ENCODE data around the gene P2RY10.

Gene P2RY10, protein sequence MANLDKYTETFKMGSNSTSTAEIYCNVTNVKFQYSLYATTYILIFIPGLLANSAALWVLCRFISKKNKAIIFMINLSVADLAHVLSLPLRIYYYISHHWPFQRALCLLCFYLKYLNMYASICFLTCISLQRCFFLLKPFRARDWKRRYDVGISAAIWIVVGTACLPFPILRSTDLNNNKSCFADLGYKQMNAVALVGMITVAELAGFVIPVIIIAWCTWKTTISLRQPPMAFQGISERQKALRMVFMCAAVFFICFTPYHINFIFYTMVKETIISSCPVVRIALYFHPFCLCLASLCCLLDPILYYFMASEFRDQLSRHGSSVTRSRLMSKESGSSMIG

GRCh38 chrX:78945186-78945912 lies at the start of gene P2RY10:
Gene P2RY10, plus strand, starts transcription at chrX:78945391. Its CDS starts 15,130 bp downstream, at chrX:78960521.
- no peak within 1 kb of the TSS for H3K4me3 ChIP-seq (replicated peaks; ENCODE audit: low read depth, low read length)
- no peak for DNase-seq (ENCODE audit: extremely low read depth, low read depth)
- no peak for TF ChIP-seq CTCF (IDR thresholded peaks at IDR 0.05; ENCODE audit: low read depth, low read length, missing control alignments)

DNA sequence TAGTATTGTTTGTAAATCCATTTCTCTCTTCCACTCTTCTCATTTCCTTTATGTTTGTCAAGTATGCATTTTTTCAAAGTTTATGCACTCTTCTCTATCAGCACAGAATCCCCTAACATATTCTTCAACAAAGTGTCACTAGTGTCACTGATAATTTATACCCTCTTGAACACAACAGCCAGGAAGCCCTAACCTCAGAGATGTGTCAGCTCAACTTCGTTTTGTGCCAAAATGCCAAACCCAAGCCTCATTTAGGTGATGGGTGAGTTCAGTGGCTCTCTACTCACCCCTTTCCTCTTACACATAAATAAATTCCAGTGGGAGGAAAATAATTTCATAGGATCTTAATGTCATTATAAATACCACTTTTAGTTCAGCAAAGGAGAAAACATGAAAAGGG lies 22.4 kb upstream of the P2RY10 start:
- no peak for TF ChIP-seq CTCF (IDR thresholded peaks at IDR 0.05; ENCODE audit: low read depth, low read length, missing control alignments)
- no peak for DNase-seq (ENCODE audit: extremely low read depth, low read depth)
- no peak overlapping the region for H3K4me3 ChIP-seq (replicated peaks; ENCODE audit: low read depth, low read length)

- TF ChIP-seq CTCF (IDR thresholded peaks at IDR 0.05; ENCODE audit: low read depth, low read length, missing control alignments): no peak
- no peak overlapping the region for H3K4me3 ChIP-seq (replicated peaks; ENCODE audit: low read depth, low read length)
- DNase-seq (ENCODE audit: extremely low read depth, low read depth): no peak
Observed at GRCh38 chrX:78923198-78924015, 21.8 kb upstream of the P2RY10 start.

GRCh38 chrX:78931814-78932213 lies 13.4 kb upstream of the P2RY10 start:
- no peak overlapping the region for H3K4me3 ChIP-seq (replicated peaks; ENCODE audit: low read depth, low read length)
- no peak for TF ChIP-seq CTCF (IDR thresholded peaks at IDR 0.05; ENCODE audit: low read depth, low read length, missing control alignments)
- no peak for DNase-seq (ENCODE audit: extremely low read depth, low read depth)

- no peak for TF ChIP-seq CTCF (IDR thresholded peaks at IDR 0.05; ENCODE audit: low read depth, low read length, missing control alignments)
- DNase-seq (ENCODE audit: extremely low read depth, low read depth): no peak
Observed at GRCh38 chrX:78934866-78935265, 10.3 kb upstream of the P2RY10 start.

DNA sequence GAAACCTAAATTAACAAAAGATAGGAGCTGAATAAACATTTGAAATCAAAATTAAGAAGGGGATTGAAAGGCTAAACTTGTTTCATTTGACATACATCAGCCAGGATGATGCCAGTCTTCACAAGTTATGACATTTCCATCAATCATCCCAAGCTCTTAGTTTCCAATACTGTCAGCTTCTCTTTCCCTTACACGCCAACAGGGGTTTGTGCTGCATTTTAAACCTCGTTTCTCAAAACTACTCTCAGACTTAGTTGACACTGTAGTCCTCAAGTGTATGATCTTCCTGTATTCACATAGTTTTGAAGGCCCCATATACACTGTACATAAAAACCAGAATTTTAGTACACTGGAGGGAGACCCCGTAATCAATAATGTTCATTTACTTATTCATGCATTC lies 840 bp upstream of the P2RY10 start:
- no peak for TF ChIP-seq CTCF (IDR thresholded peaks at IDR 0.05; ENCODE audit: low read depth, low read length, missing control alignments)
- no peak for DNase-seq (ENCODE audit: extremely low read depth, low read depth)

More at GRCh38 chrX:78934866-78935265, 10.3 kb upstream of the P2RY10 start:
- H3K4me3 ChIP-seq (replicated peaks; ENCODE audit: low read depth, low read length): no peak overlapping the region

More for the DNA sequence above, 840 bp upstream of the P2RY10 start:
- H3K4me3 ChIP-seq (replicated peaks; ENCODE audit: low read depth, low read length): no peak overlapping the region
